ENCODE data around the gene HS6ST2. TPM values are rescaled to one million over a fixed set of nuclear protein-coding genes. Genes with fewer than 3 reads are reported as not detected.

The HS6ST2 gene
- total RNA-seq, 1 experiment from 2014 or later, result 8.1 TPM

- TF ChIP-seq NR3C1 (CRISPR knock-in tag; conservative IDR thresholded peaks at IDR 0.05; ENCODE audit: low read depth) (no peak), E2F4 (CRISPR knock-in tag; IDR thresholded peaks at IDR 0.05; ENCODE audit: borderline replicate concordance, low read depth) (no peak), ARID4B (CRISPR knock-in tag; IDR thresholded peaks at IDR 0.05; ENCODE audit: borderline replicate concordance) (no peak), ZNF138 (CRISPR knock-in tag; conservative IDR thresholded peaks at IDR 0.05) (no peak), FOXJ3 (CRISPR knock-in tag; IDR thresholded peaks at IDR 0.05; ENCODE audit: borderline replicate concordance) (no peak), FOXP4 (CRISPR knock-in tag; IDR thresholded peaks at IDR 0.05) (no peak), ZNF416 (CRISPR knock-in tag; IDR thresholded peaks at IDR 0.05) (no peak), HMGA2 (CRISPR knock-in tag; IDR thresholded peaks at IDR 0.05) (no peak), AFF4 (CRISPR knock-in tag; IDR thresholded peaks at IDR 0.05; ENCODE audit: borderline replicate concordance) (no peak), ERG (CRISPR knock-in tag; IDR thresholded peaks at IDR 0.05) (no peak), E2F1 (CRISPR knock-in tag; IDR thresholded peaks at IDR 0.05) (no peak), RELA (CRISPR knock-in tag; IDR thresholded peaks at IDR 0.05; ENCODE audit: borderline replicate concordance) (no peak), NFATC4 (CRISPR knock-in tag; IDR thresholded peaks at IDR 0.05) (no peak), IRF2 (CRISPR knock-in tag; IDR thresholded peaks at IDR 0.05; ENCODE audit: borderline replicate concordance, low read depth) (no peak)
- no peak for DNase-seq (ENCODE audit: low spot score)
- no peak for ATAC-seq
- H3K4me1 Mint-ChIP-seq, result no peaks in the 10 kb centered on the region
- no peak overlapping the region for H3K27ac Mint-ChIP-seq
- H3K27me3 Mint-ChIP-seq (ENCODE audit: low read depth), result no peaks in the 10 kb centered on the region
- CTCF ChIA-PET, result no interaction called here
- no peaks in the 10 kb centered on the region for H3K36me3 Mint-ChIP-seq
- no peaks in the 10 kb centered on the region for H3K9me3 Mint-ChIP-seq
- POLR2A ChIA-PET, result no interaction called here
- H3K4me3 Mint-ChIP-seq, result no peak overlapping the region
These were observed 147.3 kb downstream of the HS6ST2 start for GRCh38 chrX:132810964-132811712.

Data from WTC11 (cell line).